K562 (cell line): ENCODE data around the gene CMIP. TPM values are rescaled to one million over a fixed set of nuclear protein-coding genes. Genes with fewer than 3 reads are reported as not detected.

Source experiments
- ATAC-seq: fragments of 200-7000 bp; cut with Tn5 transposase; 3 replicates; pipeline ENCODE4 v1.9.1; 2020; ENCODE audit warnings: moderate library complexity
- BruUV-seq: library from RNA; stranded (reverse); fragments of 400-500 nt; replicated peaks from 2 replicates; lab custom pipeline; 2021; lab: Mats Ljungman, UMichigan
- CTCF ChIA-PET: fragments of 300-600 bp; formaldehyde crosslinking; extraction: SDS; loops from one replicate; lab custom pipeline; 2021; ENCODE audit warnings: low intra/inter-chr PET ratio; lab: Yijun Ruan, JAX
- POLR2A ChIA-PET: fragments of 300-600, 350-650 bp; sonication (Branson Sonifier 250); formaldehyde crosslinking; extraction: SDS; loops from one replicate; lab custom pipeline; 2021; ENCODE audit warnings: antibody characterized with exemption, inconsistent platforms; lab: Yijun Ruan, JAX
- DNase-seq, 4 experiments: peaks; one replicate each; pipeline versions ENCODE4 v3.0.0 to v3.0.0-alpha.2; 2011 to 2018; ENCODE audit warnings: low spot score in 3 of 4, mixed read lengths in 3 of 4; ENCODE audit errors: extremely low read depth in 1 of 4
- FAIRE-seq: peaks from 2 replicates; lab custom pipeline; 2011; peaks lifted over from hg19 to GRCh38; lab: Jason Lieb, UNC
- H2AFZ ChIP-seq: 2 replicates; pipeline ENCODE4 v1.6.0; 2011; ENCODE audit warnings: low read depth, low read length, control low read depth, inconsistent platforms
- H3K27ac ChIP-seq: fragments of 200-600 bp; 3 replicates; pipeline ENCODE4 v1.8.0; 2011; ENCODE audit warnings: low read depth, mild to moderate bottlenecking, control low read depth, inconsistent platforms, low read length, moderate library complexity, mixed read lengths; ENCODE audit errors: extremely low read depth
- H3K27me3 ChIP-seq, 2 experiments: fragments of 300-600 bp in 1 of 2; 2 replicates in 1 of 2; 3 replicates in 1 of 2; pipeline versions ENCODE4 v1.6.0 to v1.8.0; 2011; ENCODE audit warnings: inconsistent platforms in 2 of 2, low read length in 2 of 2, mild to moderate bottlenecking in 1 of 2, mixed read lengths in 1 of 2, moderate library complexity in 1 of 2; ENCODE audit not compliant: control insufficient read depth in 2 of 2, insufficient read depth in 2 of 2
- H3K36me3 ChIP-seq: fragments of 300-600 bp; 3 replicates; pipeline ENCODE4 v1.8.0; 2011; ENCODE audit warnings: mild to moderate bottlenecking, low read length, inconsistent platforms; ENCODE audit not compliant: control insufficient read depth, insufficient read depth
- H3K4me1 ChIP-seq, 2 experiments: fragments of 200-600 bp in 1 of 2; replicated peaks in 1 of 2; 2 replicates in 1 of 2; 3 replicates in 1 of 2; pipeline versions ENCODE4 v1.5.1 to v1.8.0; 2011; ENCODE audit warnings: inconsistent platforms in 2 of 2, low read length in 2 of 2, mild to moderate bottlenecking in 1 of 2, mixed read lengths in 1 of 2, moderate library complexity in 1 of 2; ENCODE audit not compliant: control insufficient read depth in 2 of 2, insufficient read depth in 2 of 2
- H3K4me2 ChIP-seq: 2 replicates; pipeline ENCODE4 v1.6.1; 2011; ENCODE audit warnings: low read length, control low read depth, inconsistent platforms, mixed read lengths; ENCODE audit not compliant: insufficient read depth
- H3K4me3 ChIP-seq: fragments of 200-600 bp; sonication (generic), shearing (Covaris generic); 2 replicates; pipeline ENCODE4 v1.5.1; 2016; ENCODE audit warnings: control low read depth, inconsistent platforms
- H3K79me2 ChIP-seq: fragments of 200-600 bp; 3 replicates; pipeline ENCODE4 v1.8.0; 2011; ENCODE audit warnings: low read length, inconsistent platforms; ENCODE audit not compliant: control insufficient read depth, insufficient read depth
- H3K9ac ChIP-seq, 2 experiments: 2 replicates each; pipeline versions ENCODE4 v1.6.0 to v1.6.1; 2011; ENCODE audit warnings: low read depth in 2 of 2, low read length in 2 of 2, control low read depth in 1 of 2, inconsistent platforms in 1 of 2, mild to moderate bottlenecking in 1 of 2, mixed read lengths in 1 of 2; ENCODE audit not compliant: insufficient read depth in 1 of 2
- H3K9me1 ChIP-seq: one replicate; pipeline ENCODE4 v1.6.0; 2011; ENCODE audit warnings: inconsistent platforms, mild to moderate bottlenecking, low read length, moderate library complexity; ENCODE audit not compliant: control insufficient read depth, insufficient read depth
- H3K9me3 ChIP-seq: replicated peaks from 2 replicates; pipeline ENCODE4 v1.5.1; 2011; ENCODE audit warnings: low read depth, low read length, inconsistent platforms; ENCODE audit not compliant: control insufficient read depth, insufficient read depth
- H4K20me1 ChIP-seq: replicated peaks from 2 replicates; pipeline ENCODE4 v1.6.1; 2011; ENCODE audit warnings: low read length, inconsistent platforms, mixed read lengths; ENCODE audit not compliant: control insufficient read depth, insufficient read depth
- CHAMP1 ChIP-seq: fragments of 450-650 bp; IDR thresholded peaks from 2 replicates; pipeline ENCODE4 v1.6.1; 2016; ENCODE audit warnings: mild to moderate bottlenecking
- FOXA1 ChIP-seq: fragments of 450-650 bp; IDR thresholded peaks from 2 replicates; pipeline ENCODE4 v1.6.1; 2016; ENCODE audit warnings: mild to moderate bottlenecking, borderline replicate concordance
- RBM15 ChIP-seq: fragments of 200-400 bp; formaldehyde crosslinking; IDR thresholded peaks from 2 replicates; pipeline ENCODE4 v1.6.1; 2018; ENCODE audit warnings: mild to moderate bottlenecking, low read length, moderate library complexity; ENCODE audit not compliant: insufficient read depth
- REST ChIP-seq, 2 experiments: fragments of 450-650 bp; formaldehyde crosslinking in 1 of 2; IDR thresholded peaks; 2 replicates each; pipeline versions ENCODE4 v1.4.0 to v1.6.1; 2014 to 2020; ENCODE audit warnings: mild to moderate bottlenecking in 2 of 2, borderline replicate concordance in 1 of 2, low read depth in 1 of 2
- SMAD4 ChIP-seq: fragments of 250-450 bp; sonication (Bioruptor Pico); conservative IDR thresholded peaks from 2 replicates; pipeline ENCODE4 v1.8.0; 2021; ENCODE audit warnings: inconsistent platforms, mild to moderate bottlenecking, moderate library complexity
- TCF7 ChIP-seq: sonication (generic); IDR thresholded peaks from 2 replicates; pipeline ENCODE4 v1.6.1; 2016; ENCODE audit warnings: antibody characterized with exemption, borderline replicate concordance
- ZNF655 ChIP-seq: fragments of 250-450 bp; sonication (Bioruptor Pico); IDR thresholded peaks from 2 replicates; pipeline ENCODE4 v1.5.0; 2021
- WGBS: fragments of 100-300 bp; shearing (Covaris generic); methylation state at CpG from one replicate; pipeline ENCODE4 v1.1.6; 2016; ENCODE audit warnings: low coverage, mixed read lengths; ENCODE audit not compliant: insufficient coverage; ENCODE audit errors: missing lambda C conversion rate; 5-methylcytosine and 5-hydroxymethylcytosine counted together
- in situ Hi-C: fragments of 300-500 bp; cut with MboI; formaldehyde crosslinking; loops from 4 replicates; pipeline ENCODE4 v1.15.0; 2018; ENCODE audit warnings: inconsistent platforms, mixed read lengths
- intact Hi-C: fragments of 100-400 bp; cut with micrococcal nuclease; formaldehyde crosslinking; loops from 2 replicates; pipeline ENCODE4 v1.14.2; 2022
- polyA plus RNA-seq, 8 experiments: library from polyadenylated mRNA; depleted of rRNA in 4 of 8; stranded (reverse) in 5 of 8; unstranded in 3 of 8; fragments of >200 nt; fragmentation: Nextera tagmentation in 2 of 8; fragmentation: Illumina TruSeq in 1 of 8; extraction: Ambion mirVana in 2 of 8; extraction: Trizol in 1 of 8; gene quantifications; 2 replicates each; pipeline versions ENCODE4 v1.2.1 to v1.2.3, GENCODE V29; 2011 to 2014; ENCODE audit warnings: inconsistent platforms in 1 of 8, missing spikeins in 1 of 8
- total RNA-seq, 7 experiments: library from RNA; depleted of rRNA in 6 of 7; stranded (reverse); fragments of >200 nt in 6 of 7; fragmentation: Illumina TruSeq in 2 of 7; extraction: Trizol in 2 of 7; gene quantifications; 2 replicates each; pipeline versions ENCODE4 v1.2.1 to v1.2.3, GENCODE V29; 2011 to 2021; ENCODE audit warnings: low replicate concordance in 1 of 7
- TF ChIP-seq, protein P1 (sequence below): fragments of 450-650 bp; IDR thresholded peaks from 2 replicates; pipeline ENCODE4 v1.7.0; 2016; ENCODE audit warnings: borderline replicate concordance

CMIP gene
- total and polyA plus RNA-seq, 9 of the 15 experiments (the other 6 are each of a cell fraction or from before 2014, with no cell fraction given) = 0.94 to 82.5 (median 10.3) TPM

DNA sequence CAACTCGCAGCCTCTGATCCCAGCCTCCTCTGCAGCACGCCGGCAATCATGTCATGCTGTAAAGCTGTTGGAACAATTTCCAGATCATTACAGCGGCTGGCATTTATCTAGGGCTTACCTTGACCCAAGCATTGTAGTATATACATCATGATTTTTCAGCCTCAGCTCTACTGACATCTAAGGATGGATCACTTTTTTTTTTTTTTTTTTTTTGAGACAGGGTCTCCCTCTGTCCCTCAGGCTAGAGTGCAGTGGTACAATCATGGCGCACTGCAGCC, 103.3 kb downstream of the CMIP start:
- peak overlapping the region in 1 of 2 experiments; percentile 1; a peak in 1 of 4 replicates for H3K9ac ChIP-seq
- no peaks in the 10 kb centered on the region for H3K9me3 ChIP-seq
- CTCF ChIA-PET = interaction anchor here (0.6 kb wide), 1 partner anchor 25 kb away, joined by 6 read pairs; no protein-coding TSS in a partner anchor
- no peak overlapping the region for H2AFZ ChIP-seq
- no peak overlapping the region for H3K4me3 ChIP-seq
- FAIRE-seq (no peak), DNase-seq (no peak), ATAC-seq (no peak)
- intact Hi-C loops (no loop called here), in situ Hi-C loops (no loop called here)
- H3K4me2 ChIP-seq = no peak overlapping the region
- H4K20me1 ChIP-seq = peaks cover 43% of the 10 kb centered on the region
- WGBS = 84% methylated on average over 5 of the region's 5 CpGs
- H3K27ac ChIP-seq = no peak overlapping the region
- H3K9me1 ChIP-seq = peaks cover 16% of the 10 kb centered on the region
- POLR2A ChIA-PET = interaction anchor here (1.1 to 1.2 kb wide), 2 partner anchors 97 to 127 kb away, joined by 3 to 5 read pairs; no protein-coding TSS in a partner anchor
- peaks cover 16 to 26% of the 10 kb centered on the region in 2 experiments for H3K4me1 ChIP-seq
- H3K27me3 ChIP-seq = no peaks in the 10 kb centered on the region
- H3K79me2 ChIP-seq = peaks cover 95% of the 10 kb centered on the region
- no peaks in the 10 kb centered on the region for H3K36me3 ChIP-seq
- BruUV-seq = no TSS peak
- no peak for TF ChIP-seq ZNF655 (CRISPR knock-in tag)
- TF ChIP-seq FOXA1 = no peak
- no peak for TF ChIP-seq RBM15
- TF ChIP-seq, protein P1, sequence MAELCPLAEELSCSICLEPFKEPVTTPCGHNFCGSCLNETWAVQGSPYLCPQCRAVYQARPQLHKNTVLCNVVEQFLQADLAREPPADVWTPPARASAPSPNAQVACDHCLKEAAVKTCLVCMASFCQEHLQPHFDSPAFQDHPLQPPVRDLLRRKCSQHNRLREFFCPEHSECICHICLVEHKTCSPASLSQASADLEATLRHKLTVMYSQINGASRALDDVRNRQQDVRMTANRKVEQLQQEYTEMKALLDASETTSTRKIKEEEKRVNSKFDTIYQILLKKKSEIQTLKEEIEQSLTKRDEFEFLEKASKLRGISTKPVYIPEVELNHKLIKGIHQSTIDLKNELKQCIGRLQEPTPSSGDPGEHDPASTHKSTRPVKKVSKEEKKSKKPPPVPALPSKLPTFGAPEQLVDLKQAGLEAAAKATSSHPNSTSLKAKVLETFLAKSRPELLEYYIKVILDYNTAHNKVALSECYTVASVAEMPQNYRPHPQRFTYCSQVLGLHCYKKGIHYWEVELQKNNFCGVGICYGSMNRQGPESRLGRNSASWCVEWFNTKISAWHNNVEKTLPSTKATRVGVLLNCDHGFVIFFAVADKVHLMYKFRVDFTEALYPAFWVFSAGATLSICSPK = no peak
- no peak for TF ChIP-seq SMAD4
- TF ChIP-seq CHAMP1 = no peak
- TF ChIP-seq TCF7 = no peak
- no peak for TF ChIP-seq REST (IDR thresholded peaks at IDR 0.05; ENCODE audit: borderline replicate concordance)
- no peak for TF ChIP-seq REST (CRISPR knock-in tag; IDR thresholded peaks at IDR 0.05; ENCODE audit: low read depth)
